ENCODE data around the gene MPDU1.

MPDU1 gene

DNA sequence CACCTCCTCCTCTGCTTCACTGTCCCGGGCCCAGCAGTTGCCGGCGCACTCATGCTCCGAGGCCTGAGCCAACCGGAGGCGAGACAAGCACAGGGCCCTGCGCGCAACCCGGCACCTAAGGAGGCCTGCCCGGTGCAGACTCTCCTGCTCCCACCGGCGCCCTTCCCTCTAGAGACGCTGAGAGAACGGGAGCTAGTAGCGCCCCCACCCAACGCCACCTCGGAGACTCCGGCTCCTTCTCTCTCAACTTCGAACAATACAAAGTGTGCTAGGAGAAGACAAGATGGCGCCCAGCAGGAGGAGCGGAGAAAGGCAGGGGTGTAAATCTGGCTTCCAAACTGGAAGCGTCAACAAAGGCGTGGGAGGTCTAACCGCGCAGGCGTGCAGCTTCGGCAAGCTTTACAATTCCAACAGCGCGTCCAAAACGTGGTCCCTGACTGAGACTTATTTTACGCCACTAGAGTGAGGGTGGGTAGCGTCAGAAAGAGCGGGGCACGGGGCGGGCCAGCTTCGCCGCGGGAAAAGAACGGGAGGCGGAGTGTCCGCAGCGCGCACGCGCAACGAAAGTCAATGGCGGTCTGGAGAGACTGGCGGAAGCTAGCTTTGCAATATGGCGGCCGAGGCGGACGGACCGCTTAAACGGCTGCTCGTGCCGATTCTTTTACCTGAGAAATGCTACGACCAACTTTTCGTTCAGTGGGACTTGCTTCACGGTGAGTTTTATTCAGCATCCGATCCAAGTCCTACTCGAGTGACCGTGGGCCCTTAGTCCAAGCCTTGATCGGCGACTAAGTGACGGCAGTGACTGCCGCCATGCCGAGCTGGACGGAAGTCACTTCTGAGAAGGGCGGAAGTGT lies at the start of gene MPDU1:
MPDU1 (plus strand) TSS at position 600 of the 857 bp plus-strand sequence; CDS start at position 611, 11 bp downstream.
- DNase-seq = peak; percentile 99

DNA sequence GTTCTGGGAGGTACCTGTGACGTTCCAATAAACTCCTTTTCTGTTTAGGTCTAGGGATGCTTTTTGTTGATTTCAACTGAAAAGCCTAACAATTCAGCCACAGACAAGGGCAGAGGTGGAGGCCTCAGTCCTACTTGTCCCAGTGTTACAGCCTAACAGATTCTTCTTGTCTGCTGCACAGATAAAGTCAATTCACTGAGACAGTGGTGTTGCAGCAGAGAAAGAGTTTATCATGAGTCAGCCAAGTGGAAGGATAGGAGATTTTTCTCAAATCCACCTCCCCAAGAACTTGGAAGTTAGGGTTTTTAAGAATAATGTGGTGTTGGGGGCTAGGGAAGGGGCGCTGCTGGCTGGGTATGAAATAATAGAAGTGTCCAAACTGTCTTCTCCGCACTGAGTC lies 45.6 kb upstream of the MPDU1 start:
- no peak for DNase-seq

DNA sequence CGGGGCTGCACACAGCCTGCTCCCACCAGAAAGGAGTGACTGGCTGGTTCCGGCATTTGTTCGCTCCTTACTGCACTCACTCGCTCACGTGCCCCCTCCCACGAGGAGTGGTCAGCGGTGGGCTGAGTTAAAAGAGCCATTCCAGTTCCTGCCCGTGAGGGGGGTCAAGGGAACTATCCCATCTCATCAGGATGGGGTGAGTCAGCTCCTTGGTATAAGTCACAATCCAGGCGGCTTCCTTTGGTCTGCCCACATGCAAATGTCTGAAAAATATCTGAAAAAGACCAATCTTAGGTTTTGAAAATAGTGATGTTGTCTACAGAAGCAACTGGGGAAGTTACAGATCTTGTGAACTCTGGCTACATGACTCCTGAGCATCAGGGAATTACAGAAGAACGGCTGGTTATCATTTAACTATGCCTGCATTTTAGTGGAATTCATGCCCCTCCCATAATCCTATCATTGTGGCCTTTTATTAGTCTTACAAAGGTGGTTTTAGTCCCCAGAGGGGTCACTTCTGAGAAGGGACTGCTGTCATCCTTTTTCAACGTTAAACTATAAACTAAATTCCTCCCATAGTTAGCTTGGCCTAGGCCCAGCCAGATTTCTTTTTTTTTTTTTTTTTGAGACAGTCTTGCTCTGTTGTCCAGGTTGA lies 44.6 kb upstream of the MPDU1 start:
- no peak for DNase-seq

DNA sequence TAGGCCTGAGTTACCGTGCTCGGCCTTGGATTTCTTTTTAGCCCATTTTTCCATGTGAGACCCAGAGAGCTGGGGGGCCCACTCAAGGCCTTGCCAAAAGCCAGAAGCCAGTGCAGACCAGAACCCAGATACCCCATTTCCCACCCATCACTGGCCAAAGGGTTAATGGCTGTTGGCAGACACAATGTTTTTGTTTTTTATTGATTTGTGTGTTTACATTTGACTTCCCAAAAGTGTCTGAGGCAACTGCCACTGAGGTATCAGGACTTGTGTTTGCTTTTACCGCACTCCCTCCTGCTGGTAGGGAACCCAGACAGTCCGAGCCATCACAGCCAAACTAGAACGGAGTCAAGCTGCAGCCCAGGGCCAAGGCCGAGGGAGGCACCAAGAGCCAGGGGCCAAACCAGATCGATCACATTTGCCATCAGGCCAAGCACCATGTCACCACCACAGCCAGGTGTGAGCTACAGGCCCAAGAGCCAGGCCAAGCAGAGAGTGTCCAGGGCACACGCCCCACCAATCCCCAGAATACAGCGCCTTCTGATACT lies 42.5 kb upstream of the MPDU1 start:
- no peak for DNase-seq

DNA sequence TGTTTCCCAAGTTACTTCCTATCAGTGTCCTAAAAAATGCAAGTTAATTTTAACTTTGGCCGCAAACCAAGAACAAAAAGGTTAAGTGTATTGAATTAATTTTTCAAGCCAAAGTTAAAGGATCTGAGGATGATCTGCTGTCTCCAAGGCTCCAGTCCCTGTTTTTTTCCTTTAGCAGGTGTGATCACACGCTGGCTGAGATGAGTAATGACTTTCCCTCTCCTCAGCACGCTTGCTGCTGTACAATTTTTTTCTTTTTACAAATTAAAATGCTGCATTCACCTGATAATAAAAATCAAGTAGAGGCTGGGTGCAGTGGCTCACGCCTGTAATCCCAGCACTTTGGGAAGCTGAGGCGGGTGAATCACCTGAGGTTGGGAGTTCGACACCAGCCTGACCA lies 38.7 kb upstream of the MPDU1 start:
- DNase-seq = no peak

DNA sequence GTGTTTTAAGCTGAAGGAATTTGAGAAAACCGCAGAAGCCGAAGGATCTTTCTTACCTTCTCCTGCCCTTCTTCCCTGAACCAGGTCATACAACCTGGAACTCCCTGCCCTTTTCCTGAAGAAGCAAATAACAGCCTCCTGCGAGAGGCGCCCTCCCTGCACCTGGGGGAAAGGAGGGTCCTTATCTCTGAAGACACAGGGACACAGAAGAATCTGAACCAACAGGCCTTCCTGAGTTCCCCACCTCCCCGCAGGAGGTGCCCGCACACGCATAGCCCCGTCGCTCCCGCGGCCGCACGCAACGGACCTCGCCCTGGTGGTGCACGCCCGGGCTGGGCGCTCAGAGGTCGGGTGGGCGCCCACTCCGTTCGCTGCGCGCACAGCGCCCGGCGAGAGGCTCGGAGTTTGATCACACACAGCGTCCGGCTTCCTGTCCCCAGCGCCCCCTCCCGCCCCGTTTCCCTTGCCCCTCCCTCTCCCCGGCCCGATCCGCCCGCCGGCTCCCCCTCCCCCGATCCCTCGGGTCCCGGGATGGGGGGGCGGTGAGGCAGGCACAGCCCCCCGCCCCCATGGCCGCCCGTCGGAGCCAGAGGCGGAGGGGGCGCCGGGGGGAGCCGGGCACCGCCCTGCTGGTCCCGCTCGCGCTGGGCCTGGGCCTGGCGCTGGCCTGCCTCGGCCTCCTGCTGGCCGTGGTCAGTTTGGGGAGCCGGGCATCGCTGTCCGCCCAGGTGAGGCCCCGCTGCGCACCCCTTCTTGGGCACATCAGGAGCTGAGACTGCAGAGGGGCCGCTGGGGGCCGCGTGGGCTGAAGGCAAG lies 34.9 kb upstream of the MPDU1 start, which contains the start of gene TNFSF12:
TNFSF12 (plus strand) TSS at position 474 of the 816 bp plus-strand sequence; CDS start at position 570, 96 bp downstream.
- DNase-seq = peak; percentile 66

DNA sequence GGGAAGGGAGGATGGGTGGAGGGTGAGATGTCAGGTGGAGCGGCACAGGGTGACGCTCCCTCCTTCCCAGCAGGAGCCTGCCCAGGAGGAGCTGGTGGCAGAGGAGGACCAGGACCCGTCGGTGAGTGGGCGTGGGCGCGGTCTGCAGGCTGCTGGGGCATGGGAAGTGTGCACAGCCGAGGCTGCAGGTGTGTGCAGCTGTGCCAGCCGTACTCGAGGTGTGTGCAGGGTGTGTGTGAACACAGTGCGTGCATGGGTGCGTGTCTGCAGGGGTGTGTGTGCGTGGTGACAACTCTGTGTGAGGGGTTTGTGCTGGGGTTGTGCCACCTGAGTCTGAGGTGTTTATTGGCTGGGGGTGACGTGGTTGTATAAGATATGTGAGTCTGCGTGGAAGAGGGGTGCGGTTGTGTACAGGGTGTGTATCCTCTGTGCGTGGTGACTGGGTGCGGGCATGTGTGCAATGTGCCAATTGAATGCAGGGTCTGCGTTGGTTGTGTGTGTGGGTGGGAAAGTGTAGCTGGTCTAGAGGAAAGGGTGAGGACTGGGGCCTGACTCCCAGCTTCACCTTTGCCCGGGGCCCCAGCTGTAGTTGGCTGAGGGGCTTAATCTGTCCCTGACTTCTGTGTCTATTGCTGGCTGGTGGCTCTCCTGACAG lies 34.1 kb upstream of the MPDU1 start:
- peak; percentile 57 for DNase-seq

DNA sequence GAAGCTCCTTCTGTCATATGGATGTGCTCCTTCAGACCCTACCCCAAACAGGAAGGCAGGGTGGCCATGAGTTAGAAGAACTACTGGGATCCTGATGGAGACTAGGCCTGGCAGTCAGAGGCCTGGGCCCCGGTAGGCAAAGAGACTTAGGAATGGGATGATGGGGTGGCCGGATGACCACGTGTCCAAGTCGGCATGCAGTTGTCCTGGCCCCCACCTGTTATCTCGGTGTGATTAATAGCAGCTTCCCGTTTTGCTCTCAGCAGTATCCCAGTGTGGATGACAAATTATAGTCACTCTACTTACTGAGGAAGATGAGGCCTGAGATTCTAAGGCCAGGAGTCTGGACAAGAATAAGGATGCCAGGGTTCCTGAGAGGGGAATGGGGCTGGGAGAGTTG lies 33.3 kb upstream of the MPDU1 start:
- no peak for DNase-seq

DNA sequence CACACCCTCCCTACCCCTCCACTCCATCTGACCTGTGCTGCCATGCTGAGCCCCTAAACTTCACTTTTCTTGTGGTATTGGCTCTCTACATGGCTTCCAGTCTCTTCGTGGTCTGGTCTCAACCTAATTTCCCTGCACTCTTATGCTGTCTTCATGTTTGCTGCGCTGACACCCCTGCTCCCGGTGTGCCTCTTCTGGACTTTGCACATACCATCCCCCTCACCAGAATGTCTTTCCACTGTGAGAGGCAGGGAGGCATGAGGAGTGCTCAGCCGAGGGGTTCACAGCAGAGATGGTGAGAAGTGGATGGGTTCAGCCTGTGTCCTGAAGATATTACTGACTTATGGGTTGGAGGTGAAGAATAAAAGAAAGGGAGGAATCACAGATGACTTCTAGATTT lies 32.3 kb upstream of the MPDU1 start:
- DNase-seq = no peak

DNA sequence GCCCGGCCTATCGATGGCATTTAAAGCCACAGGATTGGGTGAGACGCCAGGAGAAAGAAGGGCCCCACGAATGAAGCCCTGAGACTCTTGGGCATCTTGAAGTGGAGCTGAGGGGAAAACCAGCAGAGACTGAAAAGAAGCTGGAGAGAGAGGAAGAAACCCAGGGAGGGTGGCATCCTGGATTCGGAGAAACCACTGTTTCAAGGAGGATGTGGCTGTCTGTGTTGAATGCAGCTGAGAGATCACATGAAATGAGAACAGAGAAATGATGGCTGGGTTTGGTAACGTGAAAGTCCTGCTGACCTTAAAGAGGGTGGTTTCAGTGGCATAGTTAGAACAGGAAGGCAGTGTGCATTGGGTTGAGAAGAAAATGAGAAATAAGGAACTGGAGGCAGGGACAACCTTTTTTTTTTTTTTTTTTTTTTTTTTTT lies 31.0 kb upstream of the MPDU1 start:
- DNase-seq = no peak

DNA sequence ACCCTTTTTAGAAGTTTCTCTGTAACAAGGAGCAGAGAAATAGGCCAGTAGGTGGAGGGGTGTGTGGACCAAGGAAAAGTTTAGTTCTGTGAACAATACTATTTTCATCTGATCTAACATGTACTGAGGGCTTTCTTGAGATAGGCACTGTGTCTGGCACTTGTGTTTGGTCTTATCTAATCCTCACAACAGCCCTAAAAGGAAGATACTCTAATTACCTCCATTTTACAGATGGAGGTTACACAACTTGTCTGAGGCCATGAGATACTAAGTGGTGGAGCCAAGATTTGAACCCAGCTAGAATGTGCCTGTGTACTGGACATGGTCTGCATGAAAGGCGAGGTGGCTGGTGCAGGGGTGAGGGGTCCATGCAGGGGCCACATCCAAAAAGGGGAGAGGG lies 30.3 kb upstream of the MPDU1 start:
- no peak for DNase-seq

DNA sequence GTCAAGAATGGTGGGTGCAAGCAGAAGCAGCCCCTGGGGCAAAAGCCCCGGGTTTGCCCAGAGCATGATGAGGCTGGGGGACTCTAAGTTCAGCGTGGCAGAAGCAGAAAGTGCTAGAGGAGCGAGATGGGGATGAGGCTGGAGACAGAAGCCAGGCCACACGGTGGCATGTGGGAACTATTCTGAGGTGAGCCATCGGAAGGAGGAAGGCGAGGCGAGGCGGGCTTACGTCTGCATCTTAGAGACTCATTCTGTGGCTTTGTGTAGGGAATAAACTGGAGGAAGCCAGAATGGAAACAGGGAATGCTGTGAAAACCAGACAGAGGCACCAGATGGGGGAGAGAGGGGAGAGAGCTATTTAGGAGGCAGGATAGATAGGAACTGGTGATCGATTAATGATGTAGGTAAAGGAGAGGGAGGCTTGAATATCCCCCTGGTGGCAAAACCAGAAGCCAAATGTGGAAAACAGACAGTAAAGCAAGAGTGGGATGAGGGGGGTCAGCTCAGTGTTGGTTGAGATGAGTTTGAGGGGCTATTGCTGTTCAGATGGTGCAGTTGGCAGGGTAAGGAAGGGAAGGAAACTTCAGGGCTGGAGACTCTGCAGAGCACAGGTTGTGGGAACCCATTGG lies 28.2 kb upstream of the MPDU1 start:
- DNase-seq = no peak

DNA sequence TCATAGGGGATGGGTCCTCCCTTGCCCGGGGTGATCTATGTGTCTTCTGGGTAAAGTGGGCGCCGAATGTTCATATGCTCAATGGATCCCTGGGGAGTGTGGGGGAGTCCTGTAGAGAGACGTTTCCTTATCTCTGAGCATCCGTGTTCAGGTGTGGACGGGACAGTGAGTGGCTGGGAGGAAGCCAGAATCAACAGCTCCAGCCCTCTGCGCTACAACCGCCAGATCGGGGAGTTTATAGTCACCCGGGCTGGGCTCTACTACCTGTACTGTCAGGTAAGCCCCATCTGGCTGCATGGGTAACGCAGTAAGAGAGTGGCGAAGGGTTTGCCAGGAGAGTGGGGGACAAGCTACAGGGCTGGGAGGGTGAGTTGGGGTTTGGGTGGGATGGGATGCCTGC lies 27.0 kb upstream of the MPDU1 start:
- no peak for DNase-seq

DNA sequence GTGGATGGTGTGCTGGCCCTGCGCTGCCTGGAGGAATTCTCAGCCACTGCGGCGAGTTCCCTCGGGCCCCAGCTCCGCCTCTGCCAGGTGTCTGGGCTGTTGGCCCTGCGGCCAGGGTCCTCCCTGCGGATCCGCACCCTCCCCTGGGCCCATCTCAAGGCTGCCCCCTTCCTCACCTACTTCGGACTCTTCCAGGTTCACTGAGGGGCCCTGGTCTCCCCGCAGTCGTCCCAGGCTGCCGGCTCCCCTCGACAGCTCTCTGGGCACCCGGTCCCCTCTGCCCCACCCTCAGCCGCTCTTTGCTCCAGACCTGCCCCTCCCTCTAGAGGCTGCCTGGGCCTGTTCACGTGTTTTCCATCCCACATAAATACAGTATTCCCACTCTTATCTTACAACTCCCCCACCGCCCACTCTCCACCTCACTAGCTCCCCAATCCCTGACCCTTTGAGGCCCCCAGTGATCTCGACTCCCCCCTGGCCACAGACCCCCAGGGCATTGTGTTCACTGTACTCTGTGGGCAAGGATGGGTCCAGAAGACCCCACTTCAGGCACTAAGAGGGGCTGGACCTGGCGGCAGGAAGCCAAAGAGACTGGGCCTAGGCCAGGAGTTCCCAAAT lies 26.4 kb upstream of the MPDU1 start:
- DNase-seq = no peak

DNA sequence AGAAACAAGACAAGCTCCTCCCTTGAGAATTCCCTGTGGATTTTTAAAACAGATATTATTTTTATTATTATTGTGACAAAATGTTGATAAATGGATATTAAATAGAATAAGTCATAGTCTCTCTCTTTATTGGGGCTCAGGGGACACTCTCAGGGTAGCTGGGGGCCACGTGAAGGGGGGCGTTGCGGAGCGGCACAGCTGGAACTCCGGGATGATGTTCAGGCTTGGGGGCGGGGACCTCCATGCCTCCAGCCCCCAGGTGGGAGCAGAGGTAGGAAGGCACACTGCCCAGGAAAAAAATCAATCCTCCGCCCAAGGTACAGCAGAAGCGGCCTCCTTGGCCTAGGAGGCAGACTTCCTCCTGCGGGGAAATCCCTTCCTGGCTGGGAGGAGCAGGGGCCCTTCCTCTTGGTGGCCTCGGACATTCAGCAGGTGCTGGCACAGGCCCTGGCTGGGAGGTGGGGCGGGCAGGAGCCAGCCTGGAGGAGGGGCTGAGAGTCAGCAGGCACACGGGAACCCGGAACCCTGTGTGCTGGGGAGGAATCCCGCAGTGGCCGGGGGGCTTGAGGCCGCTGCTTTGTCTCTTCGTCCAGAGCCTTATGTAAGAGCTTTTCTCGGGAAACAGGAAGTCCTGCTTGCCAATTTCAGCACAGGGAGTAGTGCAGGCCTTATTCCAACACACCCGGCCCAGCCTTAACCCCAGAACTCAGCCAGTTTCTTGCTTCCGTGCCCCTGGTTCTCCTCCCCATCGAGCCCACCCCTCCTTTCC lies 25.7 kb upstream of the MPDU1 start:
- no peak for DNase-seq

DNA sequence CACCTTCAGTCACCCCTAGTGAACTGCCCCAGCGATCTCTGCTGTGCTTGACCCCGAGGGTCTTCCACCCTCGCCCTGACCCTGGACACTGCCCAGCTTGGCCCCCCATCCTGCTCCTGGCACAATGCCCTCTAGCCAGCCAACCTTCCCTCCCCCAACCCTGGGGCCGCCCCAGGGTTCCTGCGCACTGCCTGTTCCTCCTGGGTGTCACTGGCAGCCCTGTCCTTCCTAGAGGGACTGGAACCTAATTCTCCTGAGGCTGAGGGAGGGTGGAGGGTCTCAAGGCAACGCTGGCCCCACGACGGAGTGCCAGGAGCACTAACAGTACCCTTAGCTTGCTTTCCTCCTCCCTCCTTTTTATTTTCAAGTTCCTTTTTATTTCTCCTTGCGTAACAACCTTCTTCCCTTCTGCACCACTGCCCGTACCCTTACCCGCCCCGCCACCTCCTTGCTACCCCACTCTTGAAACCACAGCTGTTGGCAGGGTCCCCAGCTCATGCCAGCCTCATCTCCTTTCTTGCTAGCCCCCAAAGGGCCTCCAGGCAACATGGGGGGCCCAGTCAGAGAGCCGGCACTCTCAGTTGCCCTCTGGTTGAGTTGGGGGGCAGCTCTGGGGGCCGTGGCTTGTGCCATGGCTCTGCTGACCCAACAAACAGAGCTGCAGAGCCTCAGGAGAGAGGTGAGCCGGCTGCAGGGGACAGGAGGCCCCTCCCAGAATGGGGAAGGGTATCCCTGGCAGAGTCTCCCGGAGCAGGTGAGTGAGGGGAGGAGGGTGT lies 24.9 kb upstream of the MPDU1 start, which contains the start of gene TNFSF13:
TNFSF13 (plus strand) TSS at position 207 of the 776 bp plus-strand sequence; CDS start at position 497, 290 bp downstream.
- DNase-seq = no peak

DNA sequence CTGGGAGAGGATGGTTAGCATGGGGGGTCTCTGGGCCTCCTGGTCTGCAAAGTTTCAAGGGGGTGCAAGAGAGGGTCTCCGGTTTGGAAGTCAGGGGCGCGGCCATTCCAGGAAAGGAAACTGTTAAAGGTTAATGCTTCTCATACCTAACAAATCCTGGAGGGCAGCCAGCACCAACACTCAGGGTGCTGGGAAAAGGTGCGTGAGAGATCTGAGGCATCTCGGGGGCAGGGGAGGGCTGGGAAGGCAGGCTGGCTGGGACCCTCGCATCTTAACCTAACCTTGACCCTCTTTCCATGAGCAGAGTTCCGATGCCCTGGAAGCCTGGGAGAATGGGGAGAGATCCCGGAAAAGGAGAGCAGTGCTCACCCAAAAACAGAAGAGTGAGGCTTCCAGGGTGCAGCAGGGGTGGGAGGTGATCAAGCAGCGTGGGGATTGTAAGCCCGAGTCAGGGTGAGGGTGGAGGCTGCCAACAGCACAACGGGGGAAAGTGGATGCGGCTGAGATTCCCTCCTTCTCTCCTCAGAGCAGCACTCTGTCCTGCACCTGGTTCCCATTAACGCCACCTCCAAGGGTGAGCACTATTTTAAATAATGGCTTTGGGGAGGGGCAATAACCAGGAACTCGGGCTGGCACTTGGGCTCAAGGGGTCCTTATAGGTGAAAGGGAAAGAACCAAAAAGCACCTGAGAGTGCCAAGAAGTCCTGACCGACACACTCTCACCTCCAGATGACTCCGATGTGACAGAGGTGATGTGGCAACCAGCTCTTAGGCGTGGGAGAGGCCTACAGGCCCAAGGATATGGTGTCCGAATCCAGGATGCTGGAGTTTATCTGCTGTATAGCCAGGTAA lies 24.1 kb upstream of the MPDU1 start:
- no peak for DNase-seq

DNA sequence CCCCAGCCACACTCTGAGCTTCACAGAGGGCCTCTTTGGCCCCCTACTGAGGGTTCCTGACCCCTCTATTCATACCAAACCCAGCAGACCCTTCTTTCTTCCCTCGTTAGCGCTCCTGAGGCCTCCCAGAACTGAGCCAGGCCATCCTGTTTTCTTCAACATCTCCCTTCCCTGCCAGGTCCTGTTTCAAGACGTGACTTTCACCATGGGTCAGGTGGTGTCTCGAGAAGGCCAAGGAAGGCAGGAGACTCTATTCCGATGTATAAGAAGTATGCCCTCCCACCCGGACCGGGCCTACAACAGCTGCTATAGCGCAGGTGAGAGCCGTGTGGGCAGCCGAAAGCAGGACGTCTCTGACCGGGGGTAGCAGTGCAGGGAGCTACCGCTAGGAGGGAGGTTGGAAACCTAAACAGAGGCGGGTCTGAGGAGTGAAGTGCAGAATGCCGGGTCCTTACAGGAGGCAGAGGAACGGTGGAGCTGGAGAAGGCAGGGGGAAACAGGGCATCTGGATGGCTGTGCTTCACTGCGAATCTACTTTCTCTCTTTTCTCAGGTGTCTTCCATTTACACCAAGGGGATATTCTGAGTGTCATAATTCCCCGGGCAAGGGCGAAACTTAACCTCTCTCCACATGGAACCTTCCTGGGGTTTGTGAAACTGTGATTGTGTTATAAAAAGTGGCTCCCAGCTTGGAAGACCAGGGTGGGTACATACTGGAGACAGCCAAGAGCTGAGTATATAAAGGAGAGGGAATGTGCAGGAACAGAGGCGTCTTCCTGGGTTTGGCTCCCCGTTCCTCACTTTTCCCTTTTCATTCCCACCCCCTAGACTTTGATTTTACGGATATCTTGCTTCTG lies 23.3 kb upstream of the MPDU1 start:
- DNase-seq = peak; percentile 74

Data from retina (tissue), 1 donor.